ENCODE results near the gene BLOC1S2.
A peak's percentile ranks its signal among the peaks of the same experiment; 100 is the strongest.
"Not testable (repeated sequence)": the region's sequence is repeated elsewhere in the genome, so short reads cannot be mapped to it uniquely, and the experiment has no call there.

Gene BLOC1S2

DNA sequence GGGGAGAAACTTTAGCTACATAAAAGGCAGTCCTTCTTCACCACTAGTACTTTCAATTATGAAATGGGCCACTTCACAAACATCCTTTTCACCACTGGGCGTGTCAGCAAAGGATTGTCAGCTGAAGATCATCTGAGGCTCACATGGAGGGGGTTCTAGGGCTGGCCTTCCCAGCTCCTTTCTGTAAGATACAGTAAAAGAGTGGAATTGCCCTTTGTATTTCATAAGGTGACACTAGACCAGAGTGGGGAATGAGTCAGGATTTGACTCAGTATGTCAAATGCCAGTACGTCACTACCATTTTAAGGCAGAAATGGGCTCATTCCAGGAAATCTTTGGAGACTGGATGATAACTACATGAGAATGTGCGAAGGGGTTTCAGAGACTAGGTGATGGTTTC is 21.2 kb upstream of the BLOC1S2 start:
- TF ChIP-seq, protein P1, sequence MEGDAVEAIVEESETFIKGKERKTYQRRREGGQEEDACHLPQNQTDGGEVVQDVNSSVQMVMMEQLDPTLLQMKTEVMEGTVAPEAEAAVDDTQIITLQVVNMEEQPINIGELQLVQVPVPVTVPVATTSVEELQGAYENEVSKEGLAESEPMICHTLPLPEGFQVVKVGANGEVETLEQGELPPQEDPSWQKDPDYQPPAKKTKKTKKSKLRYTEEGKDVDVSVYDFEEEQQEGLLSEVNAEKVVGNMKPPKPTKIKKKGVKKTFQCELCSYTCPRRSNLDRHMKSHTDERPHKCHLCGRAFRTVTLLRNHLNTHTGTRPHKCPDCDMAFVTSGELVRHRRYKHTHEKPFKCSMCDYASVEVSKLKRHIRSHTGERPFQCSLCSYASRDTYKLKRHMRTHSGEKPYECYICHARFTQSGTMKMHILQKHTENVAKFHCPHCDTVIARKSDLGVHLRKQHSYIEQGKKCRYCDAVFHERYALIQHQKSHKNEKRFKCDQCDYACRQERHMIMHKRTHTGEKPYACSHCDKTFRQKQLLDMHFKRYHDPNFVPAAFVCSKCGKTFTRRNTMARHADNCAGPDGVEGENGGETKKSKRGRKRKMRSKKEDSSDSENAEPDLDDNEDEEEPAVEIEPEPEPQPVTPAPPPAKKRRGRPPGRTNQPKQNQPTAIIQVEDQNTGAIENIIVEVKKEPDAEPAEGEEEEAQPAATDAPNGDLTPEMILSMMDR (IDR thresholded peaks at IDR 0.05; ENCODE audit: control insufficient read depth, extremely low read depth, insufficient read depth) = no peak
- no peak for DNase-seq (ENCODE audit: low read depth)
- H3K4me3 ChIP-seq (ENCODE audit: low read depth, low read length) = no peak overlapping the region

DNA sequence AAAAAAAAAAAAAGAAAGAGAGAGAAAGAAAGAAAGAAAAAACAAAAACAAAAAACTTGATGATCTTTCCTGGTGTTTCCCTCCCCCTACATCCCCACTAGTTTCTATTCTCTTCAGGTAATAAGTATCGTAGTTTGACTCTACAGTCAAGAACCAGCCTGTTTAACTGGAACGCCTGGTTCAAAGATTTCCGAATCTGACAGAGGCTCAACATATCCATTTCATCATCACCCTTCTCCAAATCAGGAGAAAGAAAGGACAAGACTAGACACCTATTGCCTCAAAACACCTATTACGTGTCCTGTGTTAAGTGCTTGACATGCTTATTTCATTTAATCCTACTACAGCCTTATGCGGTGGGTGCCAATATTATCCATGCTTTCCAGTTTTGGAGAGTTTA is 20.4 kb upstream of the BLOC1S2 start:
- TF ChIP-seq, protein P1 (IDR thresholded peaks at IDR 0.05; ENCODE audit: control insufficient read depth, extremely low read depth, insufficient read depth) = no peak
- no peak overlapping the region for H3K4me3 ChIP-seq (ENCODE audit: low read depth, low read length)
- DNase-seq (ENCODE audit: low read depth) = no peak

DNA sequence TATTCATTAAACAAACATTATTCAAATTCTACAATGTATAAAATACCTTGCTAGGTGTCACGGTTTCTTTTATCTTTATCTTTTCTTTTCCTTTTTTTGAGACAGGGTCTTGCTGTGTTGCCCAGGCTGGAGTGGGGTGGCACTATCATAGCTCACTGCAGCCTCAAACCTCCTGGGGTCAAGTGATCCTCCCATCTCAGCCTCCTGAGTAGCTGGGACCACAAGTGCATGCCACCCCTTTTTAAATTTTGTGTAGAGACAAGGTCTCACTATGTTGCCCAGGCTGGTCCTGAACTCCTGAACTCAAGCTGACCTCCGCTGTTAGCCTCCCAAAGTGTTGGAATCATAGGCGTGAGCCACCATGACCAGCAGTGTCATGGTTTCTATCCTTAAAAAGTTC is 17.9 kb upstream of the BLOC1S2 start:
- H3K4me3 ChIP-seq (ENCODE audit: low read depth, low read length) = no peak overlapping the region
- TF ChIP-seq, protein P1 (IDR thresholded peaks at IDR 0.05; ENCODE audit: control insufficient read depth, extremely low read depth, insufficient read depth) = no peak
- DNase-seq (ENCODE audit: low read depth) = no peak

DNA sequence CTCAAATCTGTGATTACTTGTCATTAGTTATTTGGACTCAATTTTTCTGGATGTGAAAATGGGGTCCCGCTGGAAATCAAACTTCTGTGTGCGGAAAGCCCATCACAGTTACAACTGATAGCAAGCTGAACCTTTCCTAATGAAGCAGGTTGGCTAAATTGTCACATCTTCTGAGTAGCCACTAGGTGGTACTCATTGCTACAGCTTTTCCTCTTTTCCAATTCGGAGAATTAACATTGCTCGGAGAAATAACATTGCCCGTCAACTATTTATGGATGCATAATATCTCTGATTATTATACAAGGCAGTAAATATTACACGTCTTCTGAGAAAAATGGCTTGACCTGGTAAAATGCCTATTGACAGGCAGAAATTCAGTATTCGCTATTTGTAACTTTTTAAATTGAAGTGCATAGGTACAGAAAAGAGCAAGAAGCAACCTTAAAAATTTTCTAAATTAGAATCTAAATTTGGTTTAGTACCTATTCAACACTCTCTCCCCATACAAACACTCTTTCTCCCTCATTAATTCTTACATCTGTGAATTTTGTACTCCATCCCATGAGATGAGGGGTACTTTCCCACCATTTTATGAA is 17.3 kb upstream of the BLOC1S2 start:
- no peak overlapping the region for H3K4me3 ChIP-seq (ENCODE audit: low read depth, low read length)
- TF ChIP-seq, protein P1 (IDR thresholded peaks at IDR 0.05; ENCODE audit: control insufficient read depth, extremely low read depth, insufficient read depth) = peak; percentile 59
- DNase-seq (ENCODE audit: low read depth) = no peak

DNA sequence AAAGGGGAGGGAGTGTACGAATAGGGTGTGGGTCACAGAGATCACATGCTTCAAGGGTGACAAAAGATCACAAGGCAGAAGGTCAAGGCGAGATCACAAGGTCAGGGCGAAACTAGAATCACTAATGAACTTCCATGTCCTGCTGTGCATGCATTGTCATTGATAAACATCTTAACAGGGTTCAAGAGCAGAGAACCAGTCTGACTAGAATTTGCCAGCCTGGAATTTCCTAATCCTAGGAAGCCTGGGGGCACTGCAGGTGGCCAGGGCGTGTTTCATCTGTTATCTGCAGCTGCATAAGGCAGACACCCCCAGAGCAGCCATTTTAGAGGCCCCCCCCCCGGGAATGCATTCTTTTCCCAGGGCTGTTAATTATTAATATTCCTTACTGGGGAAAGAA is 14.6 kb upstream of the BLOC1S2 start:
- DNase-seq (ENCODE audit: low read depth); H3K4me3 ChIP-seq (ENCODE audit: low read depth, low read length): not testable (repeated sequence)

DNA sequence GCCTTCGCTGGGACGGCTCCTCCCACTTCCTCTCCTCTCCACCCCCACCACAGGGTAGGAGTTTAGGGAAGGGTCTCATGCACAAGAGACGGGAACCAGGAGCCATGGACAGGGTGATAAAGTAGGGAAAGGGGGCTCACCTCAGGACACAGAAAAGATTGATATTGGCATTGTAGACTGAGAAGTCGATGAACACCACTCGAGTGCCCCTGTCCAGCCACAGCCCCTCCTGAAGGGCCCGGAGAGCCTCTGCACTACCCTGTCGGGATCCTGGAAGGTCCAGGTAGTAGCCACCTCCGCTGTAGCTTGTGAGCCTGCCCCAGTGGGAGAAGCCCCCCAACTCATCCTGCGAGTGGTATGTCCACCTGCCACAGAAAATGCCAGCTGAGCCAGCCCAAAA is 10.8 kb upstream of the BLOC1S2 start:
- H3K4me3 ChIP-seq (ENCODE audit: low read depth, low read length) = no peak overlapping the region
- TF ChIP-seq, protein P1 (IDR thresholded peaks at IDR 0.05; ENCODE audit: control insufficient read depth, extremely low read depth, insufficient read depth) = no peak
- no peak for DNase-seq (ENCODE audit: low read depth)

DNA sequence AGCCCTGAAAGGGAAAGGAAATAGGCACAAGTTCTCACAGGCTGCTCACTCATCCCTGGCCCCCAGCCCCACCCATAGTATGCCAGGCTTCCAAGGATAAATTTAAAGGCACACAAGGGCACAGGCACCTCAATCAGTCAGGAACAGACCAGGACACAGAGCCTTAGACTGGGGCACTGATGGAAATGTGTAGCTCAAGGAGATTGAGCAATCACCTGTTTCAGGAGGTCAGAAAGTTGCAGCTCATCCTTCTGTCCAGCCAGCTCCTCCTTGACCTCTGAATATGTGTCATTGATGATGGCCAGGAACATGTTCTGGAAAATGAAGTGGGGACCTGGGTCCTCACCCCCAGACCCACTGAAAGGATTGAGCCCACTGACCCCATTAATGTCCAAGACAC is 6.6 kb upstream of the BLOC1S2 start:
- TF ChIP-seq, protein P1 (IDR thresholded peaks at IDR 0.05; ENCODE audit: control insufficient read depth, extremely low read depth, insufficient read depth) = no peak
- no peak overlapping the region for H3K4me3 ChIP-seq (ENCODE audit: low read depth, low read length)
- DNase-seq (ENCODE audit: low read depth) = no peak

DNA sequence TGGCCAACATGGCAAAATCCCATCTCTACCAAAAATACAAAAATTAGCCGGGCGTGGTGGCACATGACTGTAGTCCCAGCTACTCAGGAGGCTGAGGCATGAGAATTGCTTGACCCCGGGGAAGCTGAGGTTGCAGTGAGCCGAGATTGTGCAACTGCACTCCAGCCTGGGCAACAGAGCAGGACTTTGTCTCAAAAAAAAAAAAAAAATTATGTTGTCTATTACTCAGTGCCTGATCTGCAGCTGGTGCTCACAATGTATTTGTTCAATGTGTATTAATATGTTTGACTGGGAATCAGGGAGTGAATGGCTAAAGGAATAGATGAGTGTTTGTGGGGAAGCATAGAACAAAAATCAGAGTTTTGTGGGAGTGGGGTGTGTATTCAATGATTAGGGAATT is 5.8 kb upstream of the BLOC1S2 start:
- not testable (repeated sequence) for H3K4me3 ChIP-seq (ENCODE audit: low read depth, low read length); DNase-seq (ENCODE audit: low read depth)
